WERI-Rb-1 (cell line): Measurements from ENCODE around the gene SLC66A2.
"Not testable (repeated sequence)": the region's sequence is repeated elsewhere in the genome, so short reads cannot be mapped to it uniquely, and the experiment has no call there.

Experiments
- DNase-seq: peaks from one replicate; pipeline ENCODE4 v3.0.0-alpha.2; 2020
- H3K27ac ChIP-seq: fragments of 250-450 bp; sonication (Bioruptor Pico); 2 replicates; pipeline ENCODE4 v1.5.1; 2020; ENCODE audit warnings: mild to moderate bottlenecking, moderate library complexity
- H3K27me3 ChIP-seq: fragments of 250-450 bp; sonication (Bioruptor Pico); 2 replicates; pipeline ENCODE4 v1.5.1; 2021; ENCODE audit warnings: mild to moderate bottlenecking, low read depth, moderate library complexity; ENCODE audit not compliant: insufficient read depth, severe bottlenecking
- H3K36me3 ChIP-seq: fragments of 250-450 bp; sonication (Bioruptor Pico); 2 replicates; pipeline ENCODE4 v1.5.1; 2020; ENCODE audit warnings: mild to moderate bottlenecking, moderate library complexity
- H3K4me3 ChIP-seq: 2 replicates; pipeline ENCODE4 v1.5.1; 2011; ENCODE audit warnings: low read depth, mild to moderate bottlenecking, control low read depth, low read length
- H3K9me3 ChIP-seq: fragments of 250-450 bp; sonication (Bioruptor Pico); 2 replicates; pipeline ENCODE4 v1.5.1; 2021; ENCODE audit warnings: mild to moderate bottlenecking, moderate library complexity; ENCODE audit not compliant: severe bottlenecking
- CTCF ChIP-seq: IDR thresholded peaks from 2 replicates; pipeline ENCODE4 v1.5.1; 2011; ENCODE audit warnings: low read depth, mild to moderate bottlenecking, control low read depth, inconsistent platforms, low read length

SLC66A2 gene

GRCh38 chr18:79866889-79867574 is 84.4 kb downstream of the SLC66A2 start:
- H3K9me3 ChIP-seq: peaks cover 2% of the 10 kb centered on the region
- no peak overlapping the region for H3K27ac ChIP-seq

GRCh38 chr18:79865951-79866350 is 85.5 kb downstream of the SLC66A2 start:
- H3K4me3 ChIP-seq, DNase-seq, H3K27me3 ChIP-seq, H3K27ac ChIP-seq, H3K9me3 ChIP-seq, H3K36me3 ChIP-seq: not testable (repeated sequence)

More at GRCh38 chr18:79866889-79867574, 84.4 kb downstream of the SLC66A2 start:
- TF ChIP-seq CTCF: no peak
- Histone ChIP-seq H3K36me3 (no peaks in the 10 kb centered on the region), H3K4me3 (no peak overlapping the region), H3K27me3 (no peaks in the 10 kb centered on the region)
- no peak for DNase-seq

GRCh38 chr18:79864955-79865354 is 86.5 kb downstream of the SLC66A2 start:
- DNase-seq, H3K9me3 ChIP-seq, H3K27ac ChIP-seq, H3K36me3 ChIP-seq, H3K27me3 ChIP-seq, H3K4me3 ChIP-seq: not testable (repeated sequence)

GRCh38 chr18:79864006-79864725 is 87.3 kb downstream of the SLC66A2 start:
- Histone ChIP-seq H3K27me3 (no peaks in the 10 kb centered on the region), H3K27ac (no peak overlapping the region), H3K4me3 (no peak overlapping the region), H3K36me3 (no peaks in the 10 kb centered on the region), H3K9me3 (peaks cover 7% of the 10 kb centered on the region)
- DNase-seq: no peak
- no peak for TF ChIP-seq CTCF

- H3K36me3 ChIP-seq: no peaks in the 10 kb centered on the region
- no peak for TF ChIP-seq CTCF
- DNase-seq: no peak
- H3K9me3 ChIP-seq: peaks cover 7% of the 10 kb centered on the region
- H3K27ac ChIP-seq: no peak overlapping the region
- no peak overlapping the region for H3K4me3 ChIP-seq
- no peaks in the 10 kb centered on the region for H3K27me3 ChIP-seq
Observed at GRCh38 chr18:79863161-79864005, 88.1 kb downstream of the SLC66A2 start.

- Histone ChIP-seq H3K27ac (no peak overlapping the region), H3K36me3 (no peaks in the 10 kb centered on the region), H3K27me3 (no peaks in the 10 kb centered on the region), H3K9me3 (peaks cover 5% of the 10 kb centered on the region), H3K4me3 (no peak overlapping the region)
- TF ChIP-seq CTCF: no peak
- no peak for DNase-seq
Observed at GRCh38 chr18:79862562-79862961, 88.9 kb downstream of the SLC66A2 start.
